GM21825 (cell line): ENCODE data around the gene BBIP1.
"Not testable (repeated sequence)": the region's sequence is repeated elsewhere in the genome, so short reads cannot be mapped to it uniquely, and the experiment has no call there.

ENCODE experiments used
- ATAC-seq: cut with Tn5 transposase; IDR thresholded peaks from one replicate; pipeline ENCODE4 v1.9.1; 2021; ENCODE audit warnings: mild to moderate bottlenecking, moderate library complexity; ENCODE audit not compliant: unreplicated experiment

Gene BBIP1

DNA sequence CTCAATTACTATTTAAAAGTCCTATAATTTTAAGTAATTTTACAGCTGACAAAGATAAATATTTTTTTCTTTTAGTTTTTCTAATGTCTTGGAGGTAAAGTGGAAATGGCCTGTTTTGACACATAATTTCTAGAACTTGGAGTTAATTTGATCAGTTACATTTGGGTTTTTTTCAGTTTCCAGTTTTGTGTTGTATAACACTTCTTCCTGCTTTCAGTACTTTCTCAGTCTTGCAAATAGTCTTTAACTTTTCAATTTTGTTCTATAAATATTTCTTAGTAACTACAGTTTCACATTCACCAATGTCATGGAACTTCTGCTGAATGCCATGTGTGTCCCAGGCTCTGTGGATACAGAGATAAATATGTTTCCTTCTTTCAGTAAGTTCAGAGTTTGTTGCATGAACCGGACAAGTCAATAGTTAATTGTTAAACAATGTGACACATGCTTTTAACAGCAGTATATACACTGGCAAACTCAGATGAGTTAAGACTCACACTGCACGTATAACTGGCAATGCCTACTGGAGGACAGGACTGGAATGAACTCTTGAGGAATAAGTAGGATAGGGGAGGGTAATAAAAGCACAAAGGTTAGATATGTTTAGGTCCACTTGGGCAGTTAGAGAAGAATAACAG lies 5.0 kb upstream of the BBIP1 start:
- peak; percentile 11 for ATAC-seq

DNA sequence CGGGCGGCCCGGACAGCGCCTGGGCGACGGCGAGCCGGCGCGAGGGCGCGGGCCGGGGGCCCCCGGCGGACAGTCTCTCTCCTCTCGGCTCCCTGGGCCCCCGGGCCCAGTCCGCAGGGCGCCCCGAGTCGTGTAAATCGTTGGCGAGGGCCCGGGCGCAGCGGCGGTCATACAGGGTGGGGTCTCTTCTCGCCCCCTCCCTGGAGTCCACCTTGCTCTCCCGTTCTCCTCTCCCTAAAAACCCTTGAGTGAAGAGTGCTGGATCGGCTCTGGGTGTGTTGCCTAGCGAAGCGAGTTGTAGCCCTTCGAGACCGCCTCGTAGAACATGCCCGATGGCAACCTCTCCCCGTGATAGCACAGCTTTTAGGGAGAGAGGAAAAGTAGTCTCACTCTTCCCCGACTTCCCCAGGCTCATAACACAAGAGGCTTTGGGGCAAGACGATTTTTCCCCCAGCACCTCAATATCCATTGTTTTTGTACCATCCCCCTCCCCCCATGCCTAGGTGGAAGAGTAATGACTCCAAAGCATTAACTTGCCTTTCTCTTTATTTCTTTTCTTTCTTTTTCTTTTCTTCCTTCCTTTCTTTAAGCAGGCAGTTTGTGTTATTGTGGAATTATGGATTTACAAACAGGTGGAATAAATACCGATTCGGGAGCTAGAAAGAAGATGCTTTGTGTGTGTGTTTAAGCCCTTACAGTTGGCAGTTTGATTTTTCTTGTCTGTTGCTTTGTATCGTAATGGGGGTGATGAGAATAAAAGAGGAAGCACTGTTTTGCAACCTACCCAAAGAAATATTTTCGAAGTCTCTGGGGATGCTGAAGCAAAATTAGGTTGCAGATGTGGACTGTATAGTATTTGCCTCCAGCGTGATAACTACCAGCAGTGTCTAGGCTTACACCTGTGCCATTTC lies 1.2 kb upstream of the BBIP1 start:
- peak; percentile 24 for ATAC-seq

DNA sequence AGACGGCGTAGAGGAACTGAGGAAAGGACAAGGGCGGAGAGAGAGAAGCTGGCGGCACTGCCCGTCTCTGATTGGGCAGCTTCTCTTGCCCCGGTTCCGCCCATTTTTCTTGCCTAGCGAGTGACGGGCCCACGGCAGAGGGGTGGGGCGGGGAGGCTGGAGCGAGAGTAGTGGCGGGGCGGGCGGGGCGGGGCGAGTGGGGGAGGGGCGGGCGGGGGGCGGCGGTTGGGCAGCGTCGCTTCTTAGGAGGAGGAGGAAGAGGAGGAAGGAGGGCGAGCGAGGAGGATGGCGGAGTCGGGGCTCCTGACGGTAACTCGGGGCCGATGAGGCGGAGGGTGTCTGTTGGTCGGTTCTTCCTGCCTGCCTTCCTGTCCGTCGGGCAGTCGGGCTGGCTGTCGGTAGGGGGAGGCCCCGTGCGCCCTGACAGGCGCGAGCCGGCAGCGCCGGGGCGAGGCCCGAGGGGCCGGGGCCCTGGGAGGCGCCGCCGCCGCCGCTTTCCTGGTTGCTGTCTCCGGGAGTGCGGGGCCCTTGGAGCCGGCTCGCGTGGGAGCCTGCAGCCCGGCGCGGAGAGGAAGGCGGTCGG lies 460 bp upstream of the BBIP1 start, which contains the start of gene SHOC2:
TSS of gene SHOC2 (plus strand) at position 256 of the 583 bp plus-strand sequence. CDS start 44,755 bp downstream, outside the sequence.
- peak; percentile 3 for ATAC-seq

DNA sequence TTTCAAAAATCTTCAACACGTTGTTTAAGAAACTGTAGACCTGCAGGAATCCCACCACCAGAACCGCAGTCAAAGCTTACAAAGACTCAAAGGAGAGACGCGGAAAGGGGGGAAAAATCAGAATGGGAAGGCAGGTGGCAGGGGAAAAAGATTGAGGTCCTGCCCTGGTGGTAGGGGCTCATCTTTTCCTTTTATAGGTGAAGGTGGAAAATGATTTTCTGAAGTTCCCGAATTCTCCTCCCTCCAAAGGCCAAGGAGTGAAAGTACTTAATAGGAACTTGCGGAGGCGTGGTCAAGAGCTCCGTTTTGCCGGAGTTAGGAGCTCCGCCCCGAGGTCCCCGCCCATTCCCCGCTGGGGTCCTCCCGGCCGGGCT lies 724 bp downstream of the BBIP1 start:
- ATAC-seq, result no peak

DNA sequence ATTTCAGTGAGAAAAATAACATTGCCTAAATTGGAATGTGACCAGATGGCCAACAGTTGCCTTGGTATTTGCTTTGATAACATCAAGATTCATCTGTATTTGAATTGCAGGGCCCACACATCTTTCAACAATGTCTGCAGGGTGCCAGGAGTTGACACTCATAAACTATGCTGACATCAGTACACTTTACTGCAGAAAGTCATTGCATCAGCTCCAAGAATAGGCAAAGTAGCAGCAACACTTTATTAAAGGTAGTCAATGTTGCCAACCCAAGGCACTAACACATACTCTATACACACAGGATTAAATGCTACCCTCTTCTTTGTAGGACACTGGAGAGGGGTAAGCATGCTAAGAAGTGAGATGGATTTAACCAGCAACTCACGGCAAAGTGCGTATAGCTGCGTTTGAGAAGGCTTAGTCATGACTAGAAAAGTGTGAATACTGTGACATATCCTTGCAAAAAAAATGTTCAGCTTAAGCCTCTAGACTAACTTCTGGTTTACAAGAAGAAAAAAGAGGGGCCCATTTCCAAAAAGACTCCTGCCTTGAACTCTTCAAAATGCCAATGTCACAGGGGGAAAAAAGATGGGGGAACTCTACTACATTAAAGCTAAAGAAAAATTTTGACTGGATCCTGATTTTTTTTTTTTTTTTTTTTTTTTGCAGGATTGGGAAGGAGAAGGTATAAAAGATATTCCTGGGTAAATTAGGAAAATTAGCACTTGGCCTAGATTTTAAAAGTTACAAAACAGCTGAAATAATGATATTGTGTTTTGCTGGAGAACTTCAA lies 2.2 kb downstream of the BBIP1 start:
- ATAC-seq, result no peak

DNA sequence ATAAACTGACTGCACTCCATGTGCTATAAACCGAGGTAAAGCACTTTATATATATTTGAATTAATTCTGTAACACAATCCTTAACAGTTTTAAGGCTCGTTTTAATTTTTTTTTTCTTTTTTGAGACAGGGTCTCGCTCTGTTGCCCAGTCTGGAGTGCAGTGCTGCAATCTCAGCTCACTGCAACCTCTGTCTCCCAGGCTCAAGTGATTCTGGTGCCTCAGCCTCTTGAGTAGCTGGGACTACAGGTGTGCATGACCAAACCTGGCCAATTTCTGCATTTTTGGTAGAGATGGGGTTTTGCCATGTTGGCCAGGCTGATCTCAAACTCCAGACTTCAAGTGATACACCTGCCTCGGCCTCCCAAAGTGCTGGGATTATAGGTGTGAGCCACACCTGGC lies 3.4 kb downstream of the BBIP1 start:
- ATAC-seq, result not testable (repeated sequence)

GRCh38 chr10:110915035-110915434 lies 3.9 kb downstream of the BBIP1 start:
- no peak for ATAC-seq

DNA sequence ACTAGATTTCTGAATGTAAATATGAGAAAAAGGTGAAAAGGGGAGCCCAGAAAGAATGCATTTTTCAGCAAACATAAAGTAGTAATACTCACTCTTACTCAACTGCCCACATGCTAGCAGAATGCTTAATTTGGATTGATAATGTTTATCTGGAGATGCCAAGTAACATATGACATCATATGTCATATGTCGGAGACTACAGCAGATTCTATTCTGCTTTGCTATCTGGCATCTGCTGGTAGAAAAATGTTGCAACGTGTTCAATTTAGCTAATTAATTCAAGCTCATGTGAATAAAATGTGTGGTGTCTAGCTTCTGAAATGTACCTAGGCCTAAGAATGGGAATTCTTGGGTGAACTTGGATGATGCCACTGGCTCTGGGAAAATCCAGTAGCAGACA lies 4.5 kb downstream of the BBIP1 start:
- ATAC-seq, result no peak

DNA sequence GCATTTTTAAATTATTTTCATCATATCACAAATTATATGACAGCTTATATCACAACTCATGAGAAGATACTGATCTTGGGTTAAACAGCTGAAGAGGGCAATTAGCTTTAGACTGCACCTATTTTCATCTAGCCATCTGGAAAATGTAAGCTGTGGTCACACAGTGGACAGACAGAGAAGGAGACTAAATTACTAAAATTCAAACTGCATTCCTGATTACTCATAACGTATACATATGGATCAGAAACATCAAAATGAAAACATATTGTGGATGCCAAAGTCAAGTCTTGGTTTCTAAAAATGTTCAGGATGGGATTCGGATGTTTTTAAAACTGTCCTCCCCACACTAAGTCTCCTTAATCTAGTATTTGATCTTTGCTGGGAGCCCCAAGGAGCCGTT lies 6.6 kb downstream of the BBIP1 start:
- no peak for ATAC-seq

GRCh38 chr10:110910138-110910537 lies 8.8 kb downstream of the BBIP1 start:
- no peak for ATAC-seq

DNA sequence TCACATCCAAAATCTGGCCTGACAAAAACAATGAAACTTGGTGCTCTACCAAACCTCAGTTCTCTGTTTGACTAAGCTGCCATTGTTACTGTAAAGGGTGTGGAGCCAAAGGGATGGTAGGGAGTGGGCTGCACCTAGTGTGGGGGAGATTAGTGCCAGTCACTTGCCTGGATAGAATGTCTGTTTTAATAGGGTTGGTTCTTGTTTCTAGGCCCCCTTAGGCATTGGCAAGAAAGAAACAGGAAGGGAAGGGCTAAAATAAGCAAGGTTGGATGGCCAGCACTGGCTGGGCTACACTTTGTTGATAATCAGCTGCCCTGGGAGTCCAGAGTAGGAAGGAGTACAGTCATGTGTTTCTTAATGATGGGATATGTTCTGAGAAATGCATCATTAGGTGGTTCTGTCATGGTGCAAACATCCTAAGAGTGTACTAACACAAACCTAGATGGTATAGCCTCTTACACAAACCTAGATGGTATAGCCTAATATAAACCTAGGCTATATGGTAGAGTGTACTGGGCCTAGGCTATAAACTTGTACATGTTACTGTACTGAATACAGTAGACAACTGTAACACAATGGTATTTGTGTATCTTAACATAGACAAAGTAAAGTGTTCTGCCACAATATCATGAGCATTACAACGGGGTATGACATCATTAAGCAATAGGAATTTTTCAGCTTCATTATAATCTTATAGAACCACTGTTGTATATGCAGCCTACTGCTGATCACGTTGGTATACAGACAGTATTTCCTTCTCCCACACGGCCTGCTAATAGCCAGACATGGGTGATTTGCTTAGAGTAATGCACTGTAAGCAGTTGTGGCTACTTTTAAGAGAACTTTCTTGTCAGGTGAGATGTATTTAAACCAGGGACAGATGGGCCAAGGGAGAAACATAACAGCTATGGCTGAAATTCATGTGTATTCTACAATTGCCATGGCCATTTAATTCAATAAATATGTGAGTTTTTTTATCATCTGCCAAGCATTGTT lies 15.4 kb downstream of the BBIP1 start:
- ATAC-seq, result peak; percentile 50

DNA sequence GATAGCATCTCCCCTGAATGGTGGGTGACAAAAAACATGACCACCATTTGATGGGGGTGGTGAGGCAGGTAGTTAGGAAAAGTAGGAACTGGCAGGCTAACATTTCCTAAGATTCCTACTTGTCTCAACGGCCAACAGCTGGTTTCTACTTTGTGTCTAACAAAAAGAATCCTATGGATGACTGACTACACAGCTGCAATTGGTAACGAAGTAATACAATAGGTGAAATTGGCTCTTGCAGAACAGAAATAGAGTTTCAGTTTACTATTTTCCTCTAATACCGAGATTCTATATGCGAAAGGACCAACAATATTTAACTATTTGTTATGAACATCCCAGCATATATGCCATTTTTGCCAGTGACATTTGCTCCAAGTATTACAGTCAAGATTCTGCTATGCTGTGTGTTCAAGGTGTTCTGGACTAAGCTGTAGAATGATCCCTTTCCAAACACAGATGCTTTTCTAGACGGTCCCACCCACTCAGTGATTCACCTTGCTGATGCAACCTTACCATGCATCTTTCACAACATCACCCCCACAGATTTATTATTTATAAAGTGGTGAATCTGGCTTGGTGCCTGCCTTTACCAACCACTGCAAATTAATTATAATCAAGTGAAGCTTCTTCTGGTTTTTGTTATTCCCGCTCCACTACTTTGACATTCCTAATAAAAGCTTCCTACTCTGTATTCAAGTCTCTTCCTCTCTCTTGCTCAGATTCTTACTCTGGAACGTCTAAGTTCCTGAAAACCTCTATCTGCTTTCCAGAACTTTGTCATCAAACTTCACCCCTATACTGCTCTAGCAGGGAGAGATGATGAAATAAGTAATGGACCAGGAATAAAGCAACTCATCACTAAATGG lies 16.8 kb downstream of the BBIP1 start:
- ATAC-seq, result no peak

- ATAC-seq, result no peak
Observed at GRCh38 chr10:110900983-110901382, 18.0 kb downstream of the BBIP1 start.

- ATAC-seq, result no peak
Observed at GRCh38 chr10:110898391-110898790, 20.6 kb downstream of the BBIP1 start.

DNA sequence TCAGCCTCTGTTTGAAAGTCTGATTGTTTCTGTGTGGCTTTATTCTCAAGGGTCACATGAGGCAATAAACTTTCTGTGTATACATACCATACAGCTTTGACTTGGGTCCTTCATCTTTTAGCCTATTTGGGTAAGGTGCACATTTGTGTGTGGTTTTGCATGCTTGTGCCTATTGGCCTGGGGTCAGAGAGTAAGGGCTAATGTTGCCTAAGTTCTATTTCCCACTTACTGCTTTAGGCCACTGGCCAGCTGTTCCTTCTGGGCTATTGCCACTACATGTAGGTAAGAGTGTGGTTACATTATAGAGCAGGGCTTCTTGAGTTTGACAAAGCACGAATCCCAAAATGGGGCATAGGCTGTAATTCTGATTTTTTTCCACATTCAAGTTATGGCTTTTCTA lies 21.8 kb downstream of the BBIP1 start:
- no peak for ATAC-seq

DNA sequence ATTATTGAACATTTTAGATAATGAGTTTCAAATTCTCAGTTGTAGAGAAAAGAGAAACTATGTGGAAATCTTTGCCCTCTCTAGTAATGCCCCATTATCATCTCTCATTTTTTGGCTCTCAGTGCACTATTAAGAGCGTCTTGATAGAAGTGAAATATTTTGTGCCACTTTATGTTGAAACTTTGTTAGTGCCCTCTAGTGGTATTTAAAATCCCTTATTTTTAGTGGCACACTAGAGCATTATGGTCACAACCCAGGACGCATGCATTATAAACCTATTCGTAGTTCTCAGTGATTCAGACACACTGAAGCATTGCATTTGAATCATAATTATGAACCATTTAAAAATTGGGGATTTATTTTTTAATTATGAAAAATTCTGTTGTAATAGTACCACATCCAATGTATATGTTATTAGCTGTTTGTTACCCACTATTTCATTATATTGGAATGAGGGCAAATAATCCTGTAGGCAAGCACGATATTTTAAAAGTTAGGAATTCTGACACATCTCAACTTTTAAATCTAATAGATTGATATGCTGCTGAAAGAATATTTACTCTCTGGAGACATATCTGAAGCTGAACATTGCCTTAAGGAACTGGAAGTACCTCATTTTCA lies 25.3 kb downstream of the BBIP1 start:
- ATAC-seq, result peak; percentile 66

DNA sequence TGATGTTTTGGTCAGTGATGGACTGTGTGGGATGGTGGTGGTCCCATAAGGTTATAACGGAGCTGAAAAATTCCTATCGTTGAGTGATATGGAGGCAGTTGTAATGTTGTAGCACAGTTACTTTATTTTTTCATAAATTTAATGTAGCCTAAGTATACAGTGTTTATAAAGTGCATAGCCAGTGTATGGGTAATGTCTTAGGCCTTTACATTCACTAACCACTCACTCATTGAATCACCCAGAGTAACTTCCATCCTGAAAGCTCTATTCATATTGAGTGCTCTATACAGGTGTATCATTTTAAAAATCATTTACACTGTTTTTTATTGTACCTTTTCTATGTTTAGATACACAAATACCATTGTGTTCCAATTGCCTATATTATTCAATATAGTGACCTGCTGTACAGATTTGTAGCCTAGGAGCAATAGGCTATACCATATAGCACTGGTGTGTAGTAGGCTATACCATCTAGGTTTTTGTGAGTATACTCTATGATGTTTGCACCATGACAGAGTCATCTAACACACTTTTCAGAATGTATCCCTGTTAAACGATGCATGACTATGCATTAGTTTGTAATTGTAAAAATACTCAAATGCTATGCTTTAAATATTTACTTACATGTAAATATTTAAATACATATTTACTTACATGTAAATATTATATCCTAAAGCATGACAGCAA lies 26.2 kb downstream of the BBIP1 start:
- ATAC-seq, result no peak

DNA sequence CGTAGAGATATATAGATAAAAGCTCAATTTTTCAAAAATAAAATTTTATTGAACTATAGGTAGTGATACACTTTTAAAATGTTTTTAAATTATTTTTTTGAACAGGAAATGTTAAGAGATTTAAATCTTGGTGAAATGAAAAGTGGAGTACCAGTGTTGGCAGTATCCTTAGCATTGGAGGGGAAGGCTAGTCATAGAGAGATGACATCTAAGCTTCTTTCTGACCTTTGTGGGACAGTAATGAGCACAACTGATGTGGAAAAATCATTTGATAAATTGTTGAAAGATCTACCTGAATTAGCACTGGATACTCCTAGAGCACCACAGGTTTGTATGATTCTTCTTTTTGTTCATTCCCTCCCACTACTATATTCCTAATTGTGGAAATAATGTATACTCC lies 31.4 kb downstream of the BBIP1 start:
- no peak for ATAC-seq
